H9 (cell line): Measurements from ENCODE around the gene ZCCHC4. TPM values are rescaled to one million over a fixed set of nuclear protein-coding genes. Genes with fewer than 3 reads are reported as not detected.

ENCODE experiments used
- DNase-seq: peaks from one replicate; pipeline ENCODE4 v3.0.0-alpha.2; 2017
- H2AFZ ChIP-seq: one replicate; pipeline ENCODE4 v1.6.1; 2013; ENCODE audit warnings: mild to moderate bottlenecking, low read length, control low read depth, moderate library complexity
- H2AK5ac ChIP-seq: 2 replicates; pipeline ENCODE4 v1.6.1; 2013; ENCODE audit warnings: low read length, control low read depth, mixed read lengths; ENCODE audit not compliant: insufficient read length
- H2BK120ac ChIP-seq: one replicate; pipeline ENCODE4 v1.6.1; 2013; ENCODE audit warnings: low read depth, mild to moderate bottlenecking, low read length, control low read depth, inconsistent platforms; ENCODE audit not compliant: poor library complexity, severe bottlenecking
- H2BK12ac ChIP-seq: 2 replicates; pipeline ENCODE4 v1.6.1; 2013; ENCODE audit warnings: low read length, control low read depth, mixed read lengths, low read depth; ENCODE audit not compliant: insufficient read length
- H2BK15ac ChIP-seq: 2 replicates; pipeline ENCODE4 v1.6.1; 2013; ENCODE audit warnings: low read depth, low read length, control low read depth
- H2BK20ac ChIP-seq: one replicate; pipeline ENCODE4 v1.6.1; 2013; ENCODE audit warnings: low read depth, mild to moderate bottlenecking, low read length, control low read depth, inconsistent platforms; ENCODE audit not compliant: poor library complexity, severe bottlenecking
- H2BK5ac ChIP-seq: 2 replicates; pipeline ENCODE4 v1.6.1; 2013; ENCODE audit warnings: low read length, control low read depth, mixed read lengths; ENCODE audit not compliant: insufficient read length
- H3K14ac ChIP-seq: 2 replicates; pipeline ENCODE4 v1.6.1; 2013; ENCODE audit warnings: low read length, control low read depth; ENCODE audit not compliant: insufficient read depth
- H3K18ac ChIP-seq: 2 replicates; pipeline ENCODE4 v1.6.1; 2013; ENCODE audit warnings: low read depth, mild to moderate bottlenecking, mixed read lengths, low read length, control low read depth; ENCODE audit not compliant: insufficient read length
- H3K23ac ChIP-seq: 2 replicates; pipeline ENCODE4 v1.6.1; 2013; ENCODE audit warnings: low read length, control low read depth, mixed read lengths, low read depth; ENCODE audit not compliant: insufficient read length
- H3K23me2 ChIP-seq: 2 replicates; pipeline ENCODE4 v1.6.1; 2013; ENCODE audit warnings: low read depth, mild to moderate bottlenecking, mixed read lengths, low read length, control low read depth; ENCODE audit not compliant: insufficient read length, poor library complexity, severe bottlenecking
- H3K27ac ChIP-seq: 2 replicates; pipeline ENCODE4 v1.5.1; 2013; ENCODE audit warnings: low read length, control low read depth, mixed read lengths, low read depth; ENCODE audit not compliant: insufficient read length
- H3K27me3 ChIP-seq: 2 replicates; pipeline ENCODE4 v1.6.1; 2013; ENCODE audit warnings: low read length, control low read depth, inconsistent platforms; ENCODE audit not compliant: insufficient read depth
- H3K4ac ChIP-seq: 2 replicates; pipeline ENCODE4 v1.6.1; 2013; ENCODE audit warnings: low read depth, mild to moderate bottlenecking, control low read depth, inconsistent platforms, low read length, moderate library complexity
- H3K4me1 ChIP-seq: 2 replicates; pipeline ENCODE4 v1.6.1; 2013; ENCODE audit warnings: low read length, control low read depth, inconsistent platforms; ENCODE audit not compliant: insufficient read depth
- H3K4me2 ChIP-seq: 2 replicates; pipeline ENCODE4 v1.6.1; 2013; ENCODE audit warnings: low read length, control low read depth, mixed read lengths; ENCODE audit not compliant: insufficient read length, insufficient read depth
- H3K56ac ChIP-seq: 2 replicates; pipeline ENCODE4 v1.6.1; 2013; ENCODE audit warnings: low read depth, mild to moderate bottlenecking, mixed read lengths, low read length, control low read depth; ENCODE audit not compliant: insufficient read length
- H3K79me1 ChIP-seq: 2 replicates; pipeline ENCODE4 v1.6.1; 2013; ENCODE audit warnings: low read depth, mild to moderate bottlenecking, moderate library complexity, low read length, control low read depth, inconsistent platforms; ENCODE audit not compliant: insufficient read depth, poor library complexity, severe bottlenecking
- H3K79me2 ChIP-seq: 2 replicates; pipeline ENCODE4 v1.6.1; 2013; ENCODE audit warnings: low read length, control low read depth, inconsistent platforms; ENCODE audit not compliant: insufficient read depth
- H3K9ac ChIP-seq: 2 replicates; pipeline ENCODE4 v1.6.1; 2013; ENCODE audit warnings: low read length, control low read depth, mixed read lengths; ENCODE audit not compliant: insufficient read length; ENCODE audit errors: extremely low read depth
- H3K9me3 ChIP-seq: one replicate; pipeline ENCODE4 v1.6.1; 2013; ENCODE audit warnings: low read depth, low read length, inconsistent platforms; ENCODE audit not compliant: control insufficient read depth
- H3T11ph ChIP-seq: one replicate; pipeline ENCODE4 v1.6.1; 2013; ENCODE audit warnings: mild to moderate bottlenecking, low read length, control low read depth, inconsistent platforms
- H4K20me1 ChIP-seq: one replicate; pipeline ENCODE4 v1.6.1; 2013; ENCODE audit not compliant: control insufficient read depth, insufficient read length, insufficient read depth
- H4K5ac ChIP-seq: 2 replicates; pipeline ENCODE4 v1.6.1; 2013; ENCODE audit warnings: low read depth, mild to moderate bottlenecking, mixed read lengths, low read length, control low read depth; ENCODE audit not compliant: insufficient read length
- H4K8ac ChIP-seq: replicated peaks from 2 replicates; pipeline ENCODE4 v1.6.1; 2013; ENCODE audit warnings: low read length, control low read depth, mixed read lengths, low read depth; ENCODE audit not compliant: insufficient read length
- H4K91ac ChIP-seq: 2 replicates; pipeline ENCODE4 v1.6.1; 2013; ENCODE audit warnings: low read depth, mild to moderate bottlenecking, moderate library complexity, mixed read lengths, low read length, control low read depth; ENCODE audit not compliant: insufficient read length
- H3K27ac Mint-ChIP-seq, 3 experiments: 2 replicates in 2 of 3; 3 replicates in 1 of 3; pipeline ENCODE4 v1.8.0; 2020 to 2021; ENCODE audit warnings: mixed read lengths in 3 of 3, mild to moderate bottlenecking in 1 of 3, moderate library complexity in 1 of 3
- H3K27me3 Mint-ChIP-seq: 2 replicates; pipeline ENCODE4 v1.8.0; 2021; ENCODE audit warnings: low read depth, mild to moderate bottlenecking, moderate library complexity, mixed read lengths
- H3K36me3 Mint-ChIP-seq, 3 experiments: 2 replicates in 2 of 3; 3 replicates in 1 of 3; pipeline ENCODE4 v1.8.0; 2020 to 2021; ENCODE audit warnings: low read depth in 3 of 3, mixed read lengths in 3 of 3; ENCODE audit not compliant: insufficient read depth in 1 of 3
- H3K4me1 Mint-ChIP-seq, 2 experiments: 2 replicates each; pipeline ENCODE4 v1.8.0; 2020; ENCODE audit warnings: mixed read lengths in 2 of 2
- H3K4me3 Mint-ChIP-seq, 2 experiments: 2 replicates in 1 of 2; 3 replicates in 1 of 2; pipeline ENCODE4 v1.8.0; 2020 to 2021; ENCODE audit warnings: mild to moderate bottlenecking in 2 of 2, mixed read lengths in 2 of 2, moderate library complexity in 1 of 2
- H3K9me3 Mint-ChIP-seq, 2 experiments: 2 replicates in 1 of 2; 3 replicates in 1 of 2; pipeline ENCODE4 v1.8.0; 2020; ENCODE audit warnings: mild to moderate bottlenecking in 2 of 2, mixed read lengths in 2 of 2, moderate library complexity in 1 of 2
- WGBS: extraction: QIAGEN DNeasy Blood & Tissue Kit; methylation state at CpG from one replicate; pipeline ENCODE4 v1.1.7; 2013; ENCODE audit warnings: missing lambda C conversion rate, low lambda C conversion rate, mixed read lengths; ENCODE audit not compliant: insufficient read length; ENCODE audit errors: extremely low coverage; 5-methylcytosine and 5-hydroxymethylcytosine counted together
- total RNA-seq: library from RNA; stranded (reverse); gene quantifications from 2 replicates; pipeline ENCODE4 v1.2.1, GENCODE V29; 2021
- TF ChIP-seq, protein P1 (sequence below): fragments of 200-600 bp; sonication (generic); conservative IDR thresholded peaks from 3 replicates; pipeline ENCODE4 v1.8.0; 2021; ENCODE audit warnings: antibody characterized with exemption, mild to moderate bottlenecking

ZCCHC4 gene
- total RNA-seq, 1 experiment from 2014 or later, result 6.8 TPM

DNA sequence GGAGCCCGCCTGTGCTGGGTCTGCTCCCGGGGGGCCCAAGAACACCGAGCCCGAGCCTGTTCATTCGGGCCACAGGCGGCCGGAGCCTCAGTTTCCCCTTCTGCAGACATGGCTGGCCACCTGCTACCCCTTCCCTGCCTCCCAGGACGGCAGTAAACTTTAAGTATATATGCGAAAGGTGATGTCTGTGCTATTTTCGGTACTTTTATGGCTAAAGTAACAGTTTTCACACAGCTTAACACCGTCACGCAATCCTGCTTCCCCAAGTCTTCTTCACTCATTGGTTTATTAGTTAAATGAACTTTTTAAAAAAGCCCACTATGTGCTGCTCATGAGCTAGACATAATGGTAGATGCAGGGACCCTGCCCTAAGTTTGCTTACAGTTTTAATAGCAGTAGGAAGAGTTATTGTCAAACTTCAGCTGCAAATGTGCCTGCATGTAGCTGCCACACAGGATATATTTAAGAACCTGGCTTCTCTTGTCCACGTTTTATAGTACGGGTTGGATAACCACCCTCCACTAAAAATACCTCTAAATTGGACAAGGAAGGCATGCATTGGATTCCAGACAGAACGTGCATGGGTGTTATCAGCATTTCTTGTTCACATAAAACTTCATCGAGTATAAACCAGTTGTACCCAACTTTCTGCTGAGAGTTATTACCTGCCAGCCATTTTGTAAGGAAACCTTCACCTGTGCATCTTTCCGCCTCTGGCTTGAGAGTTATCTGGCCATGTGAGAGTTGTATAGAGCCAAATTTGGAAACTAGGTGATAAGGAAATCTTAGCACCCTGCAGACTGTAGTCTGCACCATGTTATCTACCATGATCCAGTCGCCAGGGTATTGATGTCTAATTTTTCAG lies 65.2 kb downstream of the ZCCHC4 start:
- no peak for DNase-seq
- Histone ChIP-seq H2BK120ac (no peak overlapping the region), H3K23me2 (peaks cover 3% of the 10 kb centered on the region), H4K20me1 (no peaks in the 10 kb centered on the region), H3K27me3 (no peaks in the 10 kb centered on the region), H3K4me1 (no peaks in the 10 kb centered on the region; the same call in 1 of the 2 replicates), H2AK5ac (no peak overlapping the region), H3T11ph (no peak overlapping the region), H3K79me1 (no peaks in the 10 kb centered on the region), H4K5ac (no peak overlapping the region), H2AFZ (no peak overlapping the region), H4K91ac (no peak overlapping the region), H3K79me2 (peaks cover 11% of the 10 kb centered on the region; the same call in 1 of the 2 replicates), H2BK20ac (no peak overlapping the region), H3K4ac (no peak overlapping the region), H3K4me2 (peak overlapping the region; percentile 66), H3K14ac (peak overlapping the region; percentile 70), H4K8ac (no peak overlapping the region), H3K9ac (peak overlapping the region; percentile 65), H2BK15ac (no peak overlapping the region), H2BK5ac (no peak overlapping the region), H3K56ac (no peak overlapping the region), H2BK12ac (no peak overlapping the region), H3K18ac (no peak overlapping the region), H3K23ac (no peak overlapping the region), H3K27ac (no peak overlapping the region), H3K9me3 (no peaks in the 10 kb centered on the region)
- no peaks in the 10 kb centered on the region for H3K27me3 Mint-ChIP-seq
- H3K4me1 Mint-ChIP-seq, result peaks cover 13% of the 10 kb centered on the region in 2 experiments
- H3K4me3 Mint-ChIP-seq, result no peak overlapping the region
- peak overlapping the region in 2 of 3 experiments; percentile 52 to 75; a peak in 4 of 7 replicates for H3K27ac Mint-ChIP-seq
- H3K9me3 Mint-ChIP-seq, result no peaks in the 10 kb centered on the region
- H3K36me3 Mint-ChIP-seq, result peaks cover 3 to 18% (median 12%) of the 10 kb centered on the region in 3 experiments; a peak in 5 of 7 replicates
- no CpG with 5 or more reads among the region's 18 CpGs for WGBS
- TF ChIP-seq, protein P1, sequence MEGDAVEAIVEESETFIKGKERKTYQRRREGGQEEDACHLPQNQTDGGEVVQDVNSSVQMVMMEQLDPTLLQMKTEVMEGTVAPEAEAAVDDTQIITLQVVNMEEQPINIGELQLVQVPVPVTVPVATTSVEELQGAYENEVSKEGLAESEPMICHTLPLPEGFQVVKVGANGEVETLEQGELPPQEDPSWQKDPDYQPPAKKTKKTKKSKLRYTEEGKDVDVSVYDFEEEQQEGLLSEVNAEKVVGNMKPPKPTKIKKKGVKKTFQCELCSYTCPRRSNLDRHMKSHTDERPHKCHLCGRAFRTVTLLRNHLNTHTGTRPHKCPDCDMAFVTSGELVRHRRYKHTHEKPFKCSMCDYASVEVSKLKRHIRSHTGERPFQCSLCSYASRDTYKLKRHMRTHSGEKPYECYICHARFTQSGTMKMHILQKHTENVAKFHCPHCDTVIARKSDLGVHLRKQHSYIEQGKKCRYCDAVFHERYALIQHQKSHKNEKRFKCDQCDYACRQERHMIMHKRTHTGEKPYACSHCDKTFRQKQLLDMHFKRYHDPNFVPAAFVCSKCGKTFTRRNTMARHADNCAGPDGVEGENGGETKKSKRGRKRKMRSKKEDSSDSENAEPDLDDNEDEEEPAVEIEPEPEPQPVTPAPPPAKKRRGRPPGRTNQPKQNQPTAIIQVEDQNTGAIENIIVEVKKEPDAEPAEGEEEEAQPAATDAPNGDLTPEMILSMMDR, result no peak
